SK-N-SH treated with all-trans-retinoic acid at 6 μM for 48 hours (cell line): ENCODE data around the gene PPIG.

Source experiments
- ARNTL ChIP-seq: fragments of 450-650 bp; formaldehyde crosslinking; IDR thresholded peaks from 2 replicates; pipeline ENCODE4 v1.5.0; 2020; ENCODE audit warnings: low read depth, mild to moderate bottlenecking, moderate library complexity, borderline replicate concordance
- BACH2 ChIP-seq: fragments of 250-450 bp; sonication (Bioruptor Pico); IDR thresholded peaks from 2 replicates; pipeline ENCODE4 v1.9.0; 2021; ENCODE audit warnings: mild to moderate bottlenecking, borderline replicate concordance
- CSDC2 ChIP-seq: fragments of 250-450 bp; sonication (Bioruptor Pico); IDR thresholded peaks from 2 replicates; pipeline ENCODE4 v1.5.0; 2020; ENCODE audit warnings: mild to moderate bottlenecking, moderate library complexity
- ESRRG ChIP-seq: fragments of 250-450 bp; sonication (Bioruptor Pico); IDR thresholded peaks from 2 replicates; pipeline ENCODE4 v1.6.1; 2021; ENCODE audit warnings: mild to moderate bottlenecking
- GLIS3 ChIP-seq: fragments of 250-450 bp; sonication (Bioruptor Pico); IDR thresholded peaks from 2 replicates; pipeline ENCODE4 v1.5.0; 2020; ENCODE audit warnings: mild to moderate bottlenecking, moderate library complexity
- ISL1 ChIP-seq: fragments of 250-450 bp; sonication (Bioruptor Pico); IDR thresholded peaks from 2 replicates; pipeline ENCODE4 v2.1.2; 2022; ENCODE audit warnings: mild to moderate bottlenecking, moderate library complexity
- OSR1 ChIP-seq: fragments of 250-450 bp; sonication (Bioruptor Pico); IDR thresholded peaks from 2 replicates; pipeline ENCODE4 v1.8.0; 2022; ENCODE audit warnings: moderate library complexity, mild to moderate bottlenecking, inconsistent platforms
- SNAI2 ChIP-seq: fragments of 250-450 bp; sonication (Bioruptor Pico); IDR thresholded peaks from 2 replicates; pipeline ENCODE4 v1.5.0; 2020; ENCODE audit warnings: mild to moderate bottlenecking, moderate library complexity
- TOX ChIP-seq: fragments of 250-450 bp; sonication (Bioruptor Pico); IDR thresholded peaks from 2 replicates; pipeline ENCODE4 v1.8.0; 2021; ENCODE audit warnings: mild to moderate bottlenecking, moderate library complexity, borderline replicate concordance
- ZC3H10 ChIP-seq: fragments of 250-450 bp; sonication (Bioruptor Pico); IDR thresholded peaks from 2 replicates; pipeline ENCODE4 v1.5.1; 2021; ENCODE audit warnings: mild to moderate bottlenecking, moderate library complexity
- ZFP3 ChIP-seq: fragments of 250-450 bp; sonication (Bioruptor Pico); IDR thresholded peaks from 2 replicates; pipeline ENCODE4 v1.5.0; 2020; ENCODE audit warnings: mild to moderate bottlenecking, moderate library complexity
- ZFP30 ChIP-seq: fragments of 450-650 bp; formaldehyde crosslinking; IDR thresholded peaks from 2 replicates; pipeline ENCODE4 v1.5.0; 2022; ENCODE audit warnings: mild to moderate bottlenecking, moderate library complexity
- ZNF8 ChIP-seq: fragments of 450-650 bp; formaldehyde crosslinking; IDR thresholded peaks from 2 replicates; pipeline ENCODE4 v1.5.0; 2020; ENCODE audit warnings: mild to moderate bottlenecking, moderate library complexity
- TF ChIP-seq, protein P1 (sequence below): fragments of 250-450 bp; sonication (Bioruptor Pico); IDR thresholded peaks from 2 replicates; pipeline ENCODE4 v1.5.1; 2020; ENCODE audit warnings: low read depth, mild to moderate bottlenecking, moderate library complexity

DNA sequence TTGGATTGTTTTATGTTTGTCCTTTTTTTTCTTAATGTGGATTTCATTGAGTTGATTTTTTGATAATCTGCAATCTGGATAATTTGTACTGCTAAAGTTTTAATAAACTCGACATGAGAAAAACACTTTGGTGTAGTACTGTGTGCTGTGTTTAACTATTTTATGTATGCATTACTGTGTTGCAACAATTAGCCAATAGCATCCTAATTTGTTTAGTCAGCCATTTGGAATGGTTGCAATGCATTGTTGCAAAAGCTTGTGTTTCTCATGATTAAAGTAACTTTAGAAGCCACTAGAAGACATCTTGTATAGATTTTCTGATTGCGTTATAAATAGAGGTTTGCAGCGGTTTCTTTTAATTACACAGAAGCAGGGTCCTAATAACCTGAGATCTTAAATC is 53.5 kb downstream of the PPIG start:
- TF ChIP-seq ARNTL (CRISPR knock-in tag) (no peak), GLIS3 (no peak), ZC3H10 (no peak), ZNF8 (CRISPR knock-in tag) (no peak), BACH2 (CRISPR knock-in tag) (no peak), TOX (CRISPR knock-in tag) (no peak), ESRRG (CRISPR knock-in tag) (no peak), CSDC2 (CRISPR knock-in tag) (no peak), OSR1 (no peak), SNAI2 (no peak), ISL1 (no peak), ZFP3 (no peak), ZFP30 (no peak)
- TF ChIP-seq, protein P1, sequence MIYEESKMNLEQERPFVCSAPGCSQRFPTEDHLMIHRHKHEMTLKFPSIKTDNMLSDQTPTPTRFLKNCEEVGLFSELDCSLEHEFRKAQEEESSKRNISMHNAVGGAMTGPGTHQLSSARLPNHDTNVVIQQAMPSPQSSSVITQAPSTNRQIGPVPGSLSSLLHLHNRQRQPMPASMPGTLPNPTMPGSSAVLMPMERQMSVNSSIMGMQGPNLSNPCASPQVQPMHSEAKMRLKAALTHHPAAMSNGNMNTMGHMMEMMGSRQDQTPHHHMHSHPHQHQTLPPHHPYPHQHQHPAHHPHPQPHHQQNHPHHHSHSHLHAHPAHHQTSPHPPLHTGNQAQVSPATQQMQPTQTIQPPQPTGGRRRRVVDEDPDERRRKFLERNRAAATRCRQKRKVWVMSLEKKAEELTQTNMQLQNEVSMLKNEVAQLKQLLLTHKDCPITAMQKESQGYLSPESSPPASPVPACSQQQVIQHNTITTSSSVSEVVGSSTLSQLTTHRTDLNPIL (CRISPR knock-in tag), result no peak
